HUES48 (cell line): Measurements from ENCODE around the gene ACOT7.
"Not testable (repeated sequence)": the region's sequence is repeated elsewhere in the genome, so short reads cannot be mapped to it uniquely, and the experiment has no call there.

Source experiments
- H3K27ac ChIP-seq: one replicate; pipeline ENCODE4 v1.7.0; 2013; ENCODE audit warnings: low read depth, low read length, inconsistent platforms
- H3K27me3 ChIP-seq: 2 replicates; pipeline ENCODE4 v1.6.1; 2013; ENCODE audit warnings: mild to moderate bottlenecking, low read length; ENCODE audit not compliant: control insufficient read depth, insufficient read depth
- H3K36me3 ChIP-seq: 2 replicates; pipeline ENCODE4 v1.6.1; 2013; ENCODE audit warnings: low read length; ENCODE audit not compliant: control insufficient read depth, insufficient read depth
- H3K4me1 ChIP-seq: 2 replicates; pipeline ENCODE4 v1.6.1; 2013; ENCODE audit warnings: mild to moderate bottlenecking, low read length; ENCODE audit not compliant: control insufficient read depth, insufficient read depth
- H3K4me3 ChIP-seq: 2 replicates; pipeline ENCODE4 v1.5.1; 2013; ENCODE audit warnings: mild to moderate bottlenecking, low read depth, low read length
- H3K9ac ChIP-seq: 2 replicates; pipeline ENCODE4 v1.6.1; 2013; ENCODE audit warnings: mild to moderate bottlenecking, low read depth, low read length, moderate library complexity
- H3K9me3 ChIP-seq: 2 replicates; pipeline ENCODE4 v1.6.1; 2013; ENCODE audit warnings: low read length; ENCODE audit not compliant: control insufficient read depth, insufficient read depth

ACOT7 gene, protein sequence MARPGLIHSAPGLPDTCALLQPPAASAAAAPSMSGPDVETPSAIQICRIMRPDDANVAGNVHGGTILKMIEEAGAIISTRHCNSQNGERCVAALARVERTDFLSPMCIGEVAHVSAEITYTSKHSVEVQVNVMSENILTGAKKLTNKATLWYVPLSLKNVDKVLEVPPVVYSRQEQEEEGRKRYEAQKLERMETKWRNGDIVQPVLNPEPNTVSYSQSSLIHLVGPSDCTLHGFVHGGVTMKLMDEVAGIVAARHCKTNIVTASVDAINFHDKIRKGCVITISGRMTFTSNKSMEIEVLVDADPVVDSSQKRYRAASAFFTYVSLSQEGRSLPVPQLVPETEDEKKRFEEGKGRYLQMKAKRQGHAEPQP

DNA sequence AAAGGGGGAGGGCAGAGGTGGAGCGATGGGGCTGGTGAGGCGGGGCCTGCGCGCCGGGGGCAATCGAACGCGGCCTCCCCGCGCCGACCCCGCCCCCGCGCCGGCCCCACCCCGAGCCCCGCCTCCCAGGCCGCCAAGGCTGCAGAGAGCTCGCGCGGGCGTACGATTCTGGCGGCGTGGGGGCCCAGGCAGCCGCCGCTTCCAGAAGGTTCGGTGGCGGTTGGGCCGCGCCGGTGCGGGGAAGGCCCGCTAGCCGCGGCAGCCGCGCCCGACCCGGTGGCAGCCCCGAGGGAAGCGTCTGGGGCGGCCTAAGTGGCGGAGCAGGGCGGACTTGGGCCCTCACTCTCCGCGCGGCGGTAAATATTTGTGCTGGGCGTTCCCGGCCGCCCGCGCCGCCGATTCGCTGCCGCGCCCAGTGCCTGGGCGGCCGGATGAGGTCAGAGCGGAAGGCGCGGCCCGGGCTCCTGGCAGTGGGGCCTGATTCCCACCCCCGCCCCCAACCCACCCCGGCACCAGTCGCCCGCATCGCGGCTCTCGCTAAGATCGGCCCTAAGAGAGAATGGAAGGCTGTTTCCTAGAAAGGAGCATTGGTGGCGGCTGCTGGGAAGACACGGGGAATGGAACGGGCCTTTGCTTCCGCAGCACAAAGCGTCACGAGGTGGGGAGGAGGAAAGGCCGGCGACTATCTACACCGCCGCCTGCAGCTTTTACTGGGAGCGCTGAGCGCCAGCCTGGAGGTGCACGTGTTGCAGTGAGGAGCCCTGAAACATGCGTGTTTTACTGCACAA, at the start of gene ACOT7:
TSS of gene ACOT7 (minus strand) at position 368 of the 788 bp plus-strand sequence. CDS start 368 bp downstream, outside the sequence.
- 0 out of 2 replicates have a peak, but pooled peaks cover 7% of the 10 kb centered on the region for H3K4me1 ChIP-seq
- H3K9me3 ChIP-seq: no peaks in the 10 kb centered on the region
- H3K27me3 ChIP-seq: no peaks in the 10 kb centered on the region
- H3K27ac ChIP-seq: peak within 1 kb of the TSS; percentile 97
- H3K4me3 ChIP-seq: peak within 1 kb of the TSS; percentile 60
- H3K36me3 ChIP-seq: no peaks in the 10 kb centered on the region
- H3K9ac ChIP-seq: peak within 1 kb of the TSS; percentile 93

DNA sequence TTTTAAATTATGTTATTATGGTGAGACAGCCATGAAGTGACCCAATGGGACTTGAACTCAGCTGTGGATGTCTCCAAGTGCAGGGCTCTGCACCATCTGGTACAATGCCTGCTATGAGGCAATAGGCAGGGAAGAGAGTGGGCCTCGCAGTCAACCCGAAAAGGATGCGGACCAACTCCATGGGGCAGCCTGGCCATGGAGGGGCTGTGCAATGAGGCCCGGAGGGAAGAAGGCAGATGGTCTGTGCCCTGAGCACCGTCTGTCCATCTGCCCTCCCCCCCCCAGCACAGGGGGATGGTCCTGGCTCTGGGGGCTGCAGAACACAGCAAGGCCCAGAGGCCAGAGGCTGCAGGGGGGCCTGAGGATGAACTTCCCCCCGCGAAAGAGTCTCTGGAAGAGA, 48.0 kb upstream of the ACOT7 start:
- no peaks in the 10 kb centered on the region for H3K36me3 ChIP-seq
- H3K27ac ChIP-seq: no peak overlapping the region
- no peak overlapping the region for H3K4me3 ChIP-seq
- H3K9me3 ChIP-seq: no peaks in the 10 kb centered on the region
- H3K27me3 ChIP-seq: peaks cover 26% of the 10 kb centered on the region
- no peak overlapping the region for H3K9ac ChIP-seq
- H3K4me1 ChIP-seq: peaks cover 3% of the 10 kb centered on the region; the same call in 1 of the 2 replicates

DNA sequence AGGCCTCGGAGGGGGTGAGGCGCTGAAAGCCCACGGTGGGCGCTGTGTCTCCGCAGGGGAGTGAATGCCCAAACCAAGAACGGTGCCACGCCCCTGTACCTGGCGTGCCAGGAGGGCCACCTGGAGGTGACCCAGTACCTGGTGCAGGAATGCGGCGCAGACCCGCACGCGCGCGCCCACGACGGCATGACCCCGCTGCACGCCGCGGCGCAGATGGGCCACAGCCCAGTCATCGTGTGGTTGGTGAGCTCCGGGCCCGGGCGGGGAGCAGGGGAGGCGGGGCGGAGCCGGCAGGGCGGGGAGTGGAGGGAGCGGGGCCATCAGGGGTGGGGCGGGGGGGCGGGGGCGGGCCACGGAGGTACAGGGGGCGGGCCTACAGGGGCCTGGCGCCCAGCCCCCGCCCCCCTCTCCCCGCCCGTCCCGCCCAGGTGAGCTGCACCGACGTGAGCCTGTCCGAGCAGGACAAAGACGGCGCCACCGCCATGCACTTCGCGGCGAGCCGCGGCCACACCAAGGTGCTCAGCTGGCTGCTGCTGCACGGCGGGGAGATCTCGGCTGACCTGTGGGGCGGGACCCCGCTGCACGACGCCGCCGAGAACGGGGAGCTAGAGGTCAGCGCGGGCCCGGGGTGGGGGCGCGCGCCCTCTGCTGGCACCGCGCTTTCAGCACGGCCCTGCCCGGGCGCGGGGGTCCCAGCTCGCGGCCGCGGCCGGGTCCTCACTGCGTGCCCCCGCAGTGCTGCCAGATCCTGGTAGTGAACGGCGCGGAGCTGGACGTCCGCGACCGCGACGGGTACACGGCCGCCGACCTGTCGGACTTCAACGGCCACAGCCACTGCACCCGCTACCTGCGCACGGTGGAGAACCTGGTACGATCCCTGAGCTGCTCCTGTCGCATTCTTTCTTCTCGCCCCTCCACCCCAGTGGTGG, 46.9 kb upstream of the ACOT7 start:
- Histone ChIP-seq H3K4me3 (peak overlapping the region; percentile 61; the same call in 1 of the 2 replicates), H3K27me3 (peaks cover 26% of the 10 kb centered on the region), H3K9ac (no peak overlapping the region), H3K36me3 (no peaks in the 10 kb centered on the region), H3K4me1 (no peaks in the 10 kb centered on the region; the same call in 1 of the 2 replicates), H3K27ac (no peak overlapping the region), H3K9me3 (no peaks in the 10 kb centered on the region)

DNA sequence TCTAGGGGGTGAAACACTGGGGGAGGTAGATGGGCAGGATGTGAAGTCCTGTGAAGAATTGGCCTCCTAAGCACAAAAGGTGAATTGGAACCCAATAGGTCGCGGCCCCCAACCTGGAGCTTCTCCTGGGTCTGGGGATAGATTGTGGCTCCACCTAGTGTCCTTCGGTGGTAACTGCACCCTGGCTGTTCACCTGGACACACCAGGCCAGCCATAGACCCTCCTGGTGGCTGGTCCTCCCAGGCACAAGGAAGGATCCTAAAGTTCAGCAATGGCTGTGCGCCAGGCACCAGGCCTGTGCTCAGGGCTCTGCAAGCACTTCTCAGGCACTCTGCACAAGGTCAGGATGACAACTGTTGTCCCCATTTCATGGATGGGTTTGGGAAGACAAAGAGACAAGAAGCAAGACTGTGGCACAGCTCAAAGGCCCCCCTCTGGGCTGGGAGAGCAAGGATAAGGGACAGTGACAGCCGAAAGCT, 44.5 kb upstream of the ACOT7 start:
- Histone ChIP-seq H3K4me3 (no peak overlapping the region), H3K27ac (no peak overlapping the region), H3K36me3 (no peaks in the 10 kb centered on the region), H3K4me1 (no peaks in the 10 kb centered on the region; the same call in 1 of the 2 replicates), H3K9me3 (no peaks in the 10 kb centered on the region), H3K27me3 (peaks cover 26% of the 10 kb centered on the region), H3K9ac (no peak overlapping the region)

DNA sequence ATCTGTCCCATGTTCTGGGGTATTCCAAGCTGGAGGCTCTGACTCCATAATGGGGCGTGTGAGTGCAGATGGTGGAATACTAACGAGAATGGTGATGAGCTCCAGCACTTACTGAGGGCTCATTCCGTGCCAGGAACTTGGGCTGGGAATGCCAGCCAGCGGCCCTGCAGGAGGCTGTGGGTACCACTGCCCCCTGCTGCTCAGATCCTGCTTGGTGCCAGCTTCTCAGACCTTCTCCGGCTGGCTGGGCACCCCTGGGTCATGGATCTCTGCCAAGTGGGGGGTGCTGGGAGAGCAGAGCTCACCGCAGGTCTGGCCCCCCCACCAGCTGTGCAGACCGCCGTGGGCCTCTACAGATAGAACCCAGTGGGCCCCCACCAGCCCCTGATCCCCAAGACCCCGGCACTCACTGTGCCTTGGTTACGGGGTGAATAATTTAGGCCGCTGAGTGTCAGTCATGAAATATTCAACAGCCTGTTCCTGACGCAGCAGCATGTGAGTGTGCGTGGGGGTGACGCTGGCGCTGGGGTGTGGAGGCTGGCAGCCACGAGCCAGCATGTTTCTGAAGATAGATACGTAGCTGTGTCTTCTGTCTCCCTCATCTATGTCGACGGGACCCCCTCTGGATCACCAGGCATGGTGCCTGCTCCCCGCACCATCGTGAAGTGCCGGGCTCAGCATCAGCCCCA, 43.6 kb upstream of the ACOT7 start:
- not testable (repeated sequence) for H3K4me3 ChIP-seq, H3K27ac ChIP-seq, H3K36me3 ChIP-seq, H3K4me1 ChIP-seq, H3K9ac ChIP-seq, H3K9me3 ChIP-seq
- H3K27me3 ChIP-seq: peaks cover 26% of the 10 kb centered on the region

DNA sequence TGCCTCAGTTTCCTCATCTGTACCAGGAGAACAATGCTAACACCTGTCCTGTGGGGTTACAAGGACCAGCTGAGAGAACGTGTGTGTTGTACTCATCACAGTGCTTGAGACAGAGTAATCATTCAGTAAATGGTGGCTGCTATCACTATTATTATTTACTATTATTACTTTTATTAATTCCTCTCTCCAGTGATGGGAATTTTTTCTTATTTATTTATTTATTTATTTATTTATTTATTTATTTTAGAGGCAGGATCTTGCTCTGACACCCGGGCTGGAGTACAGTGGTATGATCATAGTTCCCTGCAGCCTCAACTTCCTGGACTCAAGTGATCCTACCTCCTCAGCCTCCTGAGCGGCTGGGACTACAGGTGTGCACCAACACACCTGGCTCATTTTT, 42.7 kb upstream of the ACOT7 start:
- not testable (repeated sequence) for H3K9me3 ChIP-seq, H3K9ac ChIP-seq, H3K36me3 ChIP-seq, H3K27ac ChIP-seq, H3K4me1 ChIP-seq, H3K4me3 ChIP-seq
- peaks cover 18% of the 10 kb centered on the region for H3K27me3 ChIP-seq

DNA sequence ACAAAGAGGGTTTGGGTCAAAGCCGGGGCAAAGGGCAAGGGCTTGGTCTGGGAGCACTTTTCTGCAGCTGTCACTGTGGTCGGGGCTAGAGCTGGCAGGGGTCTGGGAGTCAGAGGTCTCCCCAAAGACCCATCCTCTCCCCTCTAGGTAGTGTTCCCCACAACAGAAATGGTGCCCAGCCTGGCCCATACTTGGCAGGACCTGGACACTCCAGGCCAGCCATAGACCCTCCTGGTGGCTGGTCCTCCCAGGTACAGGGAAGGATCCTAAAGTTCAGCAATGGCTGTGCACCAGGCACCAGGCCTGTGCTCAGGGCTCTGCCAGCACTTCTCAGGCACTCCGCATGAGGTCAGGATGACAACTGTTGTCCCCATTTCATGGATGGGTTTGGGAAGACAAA, 42.0 kb upstream of the ACOT7 start:
- Histone ChIP-seq H3K9ac (no peak overlapping the region), H3K27me3 (peaks cover 12% of the 10 kb centered on the region), H3K27ac (no peak overlapping the region), H3K4me3 (no peak overlapping the region), H3K4me1 (no peaks in the 10 kb centered on the region), H3K36me3 (no peaks in the 10 kb centered on the region), H3K9me3 (no peaks in the 10 kb centered on the region)

DNA sequence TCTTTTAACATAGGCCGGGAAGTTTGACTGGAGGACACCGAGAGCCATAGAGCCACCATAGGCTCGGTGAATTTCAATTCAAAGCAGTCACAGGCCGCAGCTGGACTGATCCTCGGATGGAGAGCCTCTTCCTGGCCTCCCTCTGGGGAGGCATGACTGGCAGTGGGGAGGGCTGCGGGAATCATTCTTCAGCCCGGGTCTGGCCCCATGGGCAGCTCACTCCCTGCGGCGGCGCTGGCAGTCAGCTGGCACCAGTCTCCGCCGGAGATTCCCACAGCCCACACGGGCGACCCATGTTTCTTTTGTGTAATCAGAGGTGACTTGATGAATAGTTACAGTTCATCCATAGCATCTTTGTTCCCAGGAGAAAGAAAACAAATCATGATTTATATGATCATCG, 41.6 kb upstream of the ACOT7 start:
- peaks cover 2% of the 10 kb centered on the region; the same call in 1 of the 2 replicates for H3K4me1 ChIP-seq

DNA sequence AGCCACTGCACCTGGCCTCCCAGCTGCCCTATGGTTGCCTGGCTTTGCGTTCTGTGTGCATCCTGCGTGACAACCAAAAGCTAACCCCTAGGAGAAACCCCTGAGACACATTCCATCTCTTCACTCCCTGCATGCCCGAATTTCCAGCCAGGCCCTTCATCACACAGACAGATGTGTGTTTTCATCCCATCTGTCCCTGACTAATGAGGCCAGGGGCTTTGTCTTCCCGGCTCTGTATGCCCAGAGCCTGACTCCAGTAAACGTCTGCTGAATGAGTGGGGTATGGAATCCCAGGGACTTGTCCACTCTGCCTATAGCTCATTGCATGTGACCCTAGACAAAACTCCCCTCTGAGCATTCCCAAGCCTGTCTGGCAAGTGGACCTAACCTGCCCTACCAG, 40.6 kb upstream of the ACOT7 start:
- Histone ChIP-seq H3K27ac (no peak overlapping the region), H3K27me3 (peaks cover 2% of the 10 kb centered on the region), H3K4me1 (peaks cover 4% of the 10 kb centered on the region; the same call in 1 of the 2 replicates), H3K36me3 (no peaks in the 10 kb centered on the region), H3K4me3 (no peak overlapping the region), H3K9ac (no peak overlapping the region), H3K9me3 (no peaks in the 10 kb centered on the region)

More for the DNA sequence above, 41.6 kb upstream of the ACOT7 start:
- Histone ChIP-seq H3K9ac (no peak overlapping the region), H3K27ac (no peak overlapping the region), H3K9me3 (no peaks in the 10 kb centered on the region), H3K36me3 (no peaks in the 10 kb centered on the region), H3K4me3 (no peak overlapping the region), H3K27me3 (peaks cover 12% of the 10 kb centered on the region)
